Activated CD4-positive, alpha-beta T cell treated with anti-CD3 and anti-CD28 coated beads, Interleukin-2, amount 50 U/mL, for 24 hours (primary cell): Measurements from ENCODE around the gene RAP1GAP.

Experiments
- DNase-seq, 2 donors: peaks; one replicate each; pipeline ENCODE4 v3.0.0-alpha.2; 2020; ENCODE audit warnings: low read depth in 1 of 2, low spot score in 1 of 2

Gene RAP1GAP

DNA sequence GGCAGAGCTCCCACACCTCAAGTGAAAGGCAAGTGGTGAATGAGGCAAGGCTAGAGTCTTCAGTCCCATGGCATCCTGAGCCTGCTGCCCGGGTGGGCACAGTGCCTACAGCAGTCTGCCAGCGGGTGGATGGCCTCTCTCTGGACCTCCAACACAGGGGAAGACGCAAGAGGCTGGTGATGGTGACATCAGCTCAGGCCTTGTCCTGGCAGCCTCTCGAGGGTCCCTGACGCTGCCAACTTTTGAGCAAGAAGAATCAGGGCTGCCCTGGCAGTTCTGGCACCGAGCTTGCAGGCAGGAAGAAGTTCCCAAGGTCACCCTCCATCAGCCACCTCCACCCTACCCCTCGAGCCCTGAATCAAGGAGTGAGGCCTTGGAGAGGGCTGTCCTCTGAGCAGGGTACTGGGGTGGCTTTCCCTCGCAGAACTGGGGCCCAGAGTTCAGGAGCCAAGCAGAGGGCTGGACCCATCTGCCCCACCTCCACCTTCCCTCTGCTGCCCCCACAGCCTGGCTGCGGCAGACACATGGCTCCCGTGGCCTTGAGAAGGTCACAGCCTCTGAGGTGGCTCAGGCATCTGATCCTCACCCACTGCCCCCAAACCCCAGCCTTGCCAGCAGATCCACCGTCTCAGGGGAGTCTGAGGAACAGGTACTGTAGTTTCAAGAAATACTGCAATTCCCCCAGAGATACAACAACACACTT, 5.8 kb downstream of the RAP1GAP start:
- DNase-seq, result no peak

DNA sequence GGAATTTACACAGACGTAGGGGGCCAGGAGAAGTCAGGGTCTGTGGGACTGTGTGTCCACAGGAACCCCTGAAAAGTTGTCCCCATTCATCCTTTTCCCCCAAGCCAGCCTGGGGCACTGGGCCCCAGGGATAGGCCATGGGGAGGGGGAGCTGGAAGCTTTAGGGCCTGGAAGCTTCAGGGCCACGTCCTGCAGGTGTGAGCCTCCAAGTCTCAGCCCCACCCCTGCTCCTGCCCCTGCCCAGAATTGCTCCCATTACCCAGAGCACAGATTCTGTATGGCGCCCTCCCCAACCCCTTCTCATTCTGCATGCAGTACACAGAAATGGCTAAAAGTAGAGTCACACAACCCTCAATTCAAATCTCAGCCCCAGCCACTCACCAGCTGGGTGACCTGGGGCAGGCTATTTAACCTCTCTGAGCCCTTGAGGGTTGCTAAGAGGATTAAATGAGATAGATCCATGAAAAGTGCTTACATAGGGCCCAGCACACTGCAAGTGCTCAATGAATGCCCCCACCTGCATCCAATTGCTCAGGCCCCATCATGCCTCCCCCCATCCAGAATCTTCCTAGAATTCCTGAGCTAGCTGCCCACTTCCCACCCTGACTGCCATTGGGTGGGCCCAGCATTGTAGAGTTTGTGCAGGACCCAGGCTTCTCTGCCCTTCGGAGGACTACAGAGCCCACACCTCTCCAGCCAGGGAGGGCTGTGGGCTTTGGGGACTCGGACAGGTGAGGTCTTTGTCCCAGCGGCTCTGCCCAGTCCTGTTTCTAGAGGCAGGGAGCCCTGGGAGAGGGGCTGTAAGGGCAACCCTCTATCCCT, 6.5 kb downstream of the RAP1GAP start:
- no peak for DNase-seq

- no peak for DNase-seq
Observed at GRCh38 chr1:21661886-21662285, 7.3 kb downstream of the RAP1GAP start.

- no peak for DNase-seq
Observed at GRCh38 chr1:21659924-21660326, 9.2 kb downstream of the RAP1GAP start.

- DNase-seq, result peak; percentile 63 to 76
Observed at GRCh38 chr1:21659099-21659923, 9.8 kb downstream of the RAP1GAP start.

- no peak for DNase-seq
Observed at GRCh38 chr1:21657456-21658190, 11.5 kb downstream of the RAP1GAP start.

GRCh38 chr1:21655748-21656147, 13.4 kb downstream of the RAP1GAP start:
- no peak for DNase-seq

GRCh38 chr1:21655259-21655658, 13.9 kb downstream of the RAP1GAP start:
- DNase-seq, result no peak

DNA sequence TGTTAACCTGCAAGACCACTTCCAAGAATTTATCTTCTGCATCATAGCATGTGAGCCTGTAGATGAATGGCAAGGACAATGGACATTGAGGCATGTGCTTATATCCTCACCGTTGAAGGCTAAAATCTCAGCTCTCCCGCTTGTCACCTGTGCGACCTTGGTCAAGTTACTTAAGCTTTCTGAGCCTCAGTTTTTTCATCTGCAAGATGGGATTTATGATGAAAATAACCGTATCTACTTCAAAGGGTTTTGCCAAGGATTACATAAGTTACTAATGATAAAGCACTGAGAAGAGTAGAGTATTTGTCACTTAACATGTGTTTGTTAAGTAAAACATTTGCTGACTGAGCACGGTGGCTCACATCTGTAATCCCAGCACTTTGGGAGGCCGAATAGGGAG, 14.9 kb downstream of the RAP1GAP start:
- no peak for DNase-seq

DNA sequence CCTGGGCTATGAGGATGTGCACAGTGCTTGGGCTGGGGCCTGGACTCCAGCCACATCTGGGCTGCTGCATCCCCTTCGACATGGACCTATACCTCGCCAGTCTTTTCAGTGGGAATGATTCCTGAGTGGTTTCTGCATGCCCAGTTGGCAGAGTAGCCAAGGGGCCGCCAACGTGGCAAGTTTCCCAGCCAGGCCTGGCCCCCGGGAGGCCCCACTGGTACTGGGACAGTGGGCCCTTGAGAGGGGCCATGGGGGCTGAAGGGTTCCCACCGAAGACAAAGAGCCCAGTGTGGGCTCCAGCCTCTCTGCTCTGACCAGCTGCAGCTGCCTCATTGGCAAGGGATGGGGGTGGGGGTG, 15.4 kb downstream of the RAP1GAP start:
- no peak for DNase-seq

- no peak for DNase-seq
Observed at GRCh38 chr1:21652937-21653743, 16.0 kb downstream of the RAP1GAP start.

GRCh38 chr1:21652101-21652936, 16.8 kb downstream of the RAP1GAP start:
- no peak for DNase-seq

GRCh38 chr1:21651214-21652042, 17.7 kb downstream of the RAP1GAP start:
- DNase-seq, result peak in 1 of 2 donors; percentile 26

DNA sequence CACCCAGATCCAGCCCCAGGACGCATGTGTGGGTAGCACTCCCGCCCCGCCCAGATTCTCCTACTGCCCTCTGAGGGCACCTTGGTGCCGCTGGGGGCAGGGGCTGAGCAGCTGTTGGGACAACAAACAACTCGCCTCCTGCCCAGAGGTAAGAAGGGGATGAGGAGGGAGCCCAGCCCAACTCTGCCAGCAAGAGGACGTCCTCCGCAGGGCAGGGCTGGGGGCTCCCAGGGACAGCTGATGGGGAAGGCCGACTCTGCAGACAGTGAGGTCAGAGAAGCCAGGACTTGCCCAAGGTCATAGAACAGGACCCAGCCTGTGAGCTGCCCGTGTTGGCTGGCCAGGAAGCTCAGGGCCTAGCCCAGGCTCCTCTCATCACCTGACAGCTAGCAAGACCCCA, 18.8 kb downstream of the RAP1GAP start:
- DNase-seq, result no peak

DNA sequence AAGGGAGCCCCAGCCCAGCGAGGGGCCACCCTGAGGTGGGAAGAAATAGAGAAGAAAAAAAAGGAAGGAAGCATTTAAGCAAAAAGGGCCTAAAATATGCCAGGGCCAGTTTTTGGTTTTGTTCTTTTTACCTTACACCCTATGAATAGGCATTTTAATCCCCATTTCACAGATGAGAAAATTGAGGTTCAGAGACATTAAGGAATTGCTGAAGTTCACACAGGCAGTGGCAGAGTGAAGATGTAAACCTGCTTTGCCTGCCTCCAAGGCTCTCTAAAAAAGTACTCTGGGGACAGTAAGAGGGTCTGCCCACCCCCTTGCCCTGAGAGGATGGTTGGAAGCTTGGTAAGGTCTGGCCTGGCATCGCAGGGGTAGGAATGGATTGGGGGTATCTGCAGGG, 19.8 kb downstream of the RAP1GAP start:
- DNase-seq, result no peak

GRCh38 chr1:21648791-21649190, 20.4 kb downstream of the RAP1GAP start:
- DNase-seq, result no peak

GRCh38 chr1:21648352-21648730, 20.8 kb downstream of the RAP1GAP start:
- no peak for DNase-seq
